Measurements from ENCODE around the gene CST9L. TPM values are rescaled to one million over a fixed set of nuclear protein-coding genes. Genes with fewer than 3 reads are reported as not detected.

Gene CST9L
- total RNA-seq (not detected), polyA plus RNA-seq (not detected), total RNA-seq (0 reads per million in 6 experiments)

GRCh38 chr20:23568320-23568970 lies at the start of gene CST9L:
Gene CST9L, minus strand, starts transcription at chr20:23568484. Its CDS starts 34 bp downstream, at chr20:23568450.
- Mint-ChIP-seq H3K36me3 (no peaks in the 10 kb centered on the region), H3K27me3 (peaks cover 1 to 23% (median 9%) of the 10 kb centered on the region in 5 donors), H3K4me1 (no peaks in the 10 kb centered on the region), H3K4me3 (no peak within 1 kb of the TSS), H3K9me3 (peaks cover 0 to 7% (median 0%) of the 10 kb centered on the region in 9 donors), H3K27ac (no peak within 1 kb of the TSS)
- POLR2A ChIA-PET = no interaction called here
- ATAC-seq = no peak
- peak in 1 of 10 donors; percentile 22 for DNase-seq

- Mint-ChIP-seq H3K4me3 (no peak overlapping the region), H3K27me3 (peaks cover 0 to 12% (median 5%) of the 10 kb centered on the region in 5 donors), H3K27ac (no peak overlapping the region), H3K36me3 (no peaks in the 10 kb centered on the region), H3K9me3 (peaks cover 0 to 2% (median 0%) of the 10 kb centered on the region in 9 donors), H3K4me1 (no peaks in the 10 kb centered on the region)
- POLR2A ChIA-PET = no interaction called here
- DNase-seq (no peak), ATAC-seq (no peak)
Observed at GRCh38 chr20:23614163-23614562, 45.9 kb upstream of the CST9L start.

- peaks cover 0 to 8% (median 4%) of the 10 kb centered on the region in 5 donors for H3K27me3 Mint-ChIP-seq
- H3K4me3 Mint-ChIP-seq = no peak overlapping the region
- no peaks in the 10 kb centered on the region for H3K4me1 Mint-ChIP-seq
- POLR2A ChIA-PET = no interaction called here
- peaks cover 0 to 2% (median 0%) of the 10 kb centered on the region in 9 donors for H3K9me3 Mint-ChIP-seq
- H3K27ac Mint-ChIP-seq = no peak overlapping the region
- DNase-seq = no peak
- H3K36me3 Mint-ChIP-seq = no peaks in the 10 kb centered on the region
- ATAC-seq = no peak
Observed at GRCh38 chr20:23613676-23614075, 45.4 kb upstream of the CST9L start.

- peaks cover 0 to 4% (median 1%) of the 10 kb centered on the region in 5 donors for H3K27me3 Mint-ChIP-seq
- H3K4me3 Mint-ChIP-seq = no peak overlapping the region
- POLR2A ChIA-PET = no interaction called here
- no peaks in the 10 kb centered on the region for H3K36me3 Mint-ChIP-seq
- DNase-seq (no peak), ATAC-seq (no peak)
- no peak overlapping the region for H3K27ac Mint-ChIP-seq
- peaks cover 0 to 2% (median 0%) of the 10 kb centered on the region in 9 donors for H3K9me3 Mint-ChIP-seq
- H3K4me1 Mint-ChIP-seq = no peaks in the 10 kb centered on the region
Observed at GRCh38 chr20:23612396-23612795, 44.1 kb upstream of the CST9L start.

GRCh38 chr20:23609486-23610109 lies 41.3 kb upstream of the CST9L start:
- POLR2A ChIA-PET = no interaction called here
- H3K9me3 Mint-ChIP-seq = no peaks in the 10 kb centered on the region
- no peaks in the 10 kb centered on the region for H3K36me3 Mint-ChIP-seq
- DNase-seq = no peak
- H3K4me3 Mint-ChIP-seq = no peak overlapping the region
- peaks cover 0 to 4% (median 0%) of the 10 kb centered on the region in 5 donors for H3K27me3 Mint-ChIP-seq
- peaks cover 0 to 5% (median 2%) of the 10 kb centered on the region in 4 donors for H3K4me1 Mint-ChIP-seq
- no peak for ATAC-seq
- no peak overlapping the region for H3K27ac Mint-ChIP-seq

- Mint-ChIP-seq H3K27me3 (peaks cover 0 to 12% (median 0%) of the 10 kb centered on the region in 5 donors), H3K9me3 (no peaks in the 10 kb centered on the region), H3K4me3 (no peak overlapping the region), H3K27ac (no peak overlapping the region), H3K36me3 (no peaks in the 10 kb centered on the region), H3K4me1 (peaks cover 0 to 5% (median 2%) of the 10 kb centered on the region in 4 donors)
- no peak for DNase-seq
- POLR2A ChIA-PET = no interaction called here
- no peak for ATAC-seq
Observed at GRCh38 chr20:23608251-23608846, 40.1 kb upstream of the CST9L start.

GRCh38 chr20:23607497-23608245 lies 39.4 kb upstream of the CST9L start:
- DNase-seq = no peak
- ATAC-seq = no peak
- no peaks in the 10 kb centered on the region for H3K36me3 Mint-ChIP-seq
- no peaks in the 10 kb centered on the region for H3K9me3 Mint-ChIP-seq
- H3K4me3 Mint-ChIP-seq = no peak overlapping the region
- POLR2A ChIA-PET = no interaction called here
- H3K27ac Mint-ChIP-seq = no peak overlapping the region
- H3K4me1 Mint-ChIP-seq = peaks cover 0 to 5% (median 2%) of the 10 kb centered on the region in 4 donors
- H3K27me3 Mint-ChIP-seq = peaks cover 0 to 12% (median 5%) of the 10 kb centered on the region in 5 donors

- ATAC-seq (peak; percentile 68 to 72), DNase-seq (peak; percentile 22 to 76 (median 50))
- H3K4me3 Mint-ChIP-seq = no peak overlapping the region
- POLR2A ChIA-PET = no interaction called here
- H3K4me1 Mint-ChIP-seq = peaks cover 0 to 5% (median 2%) of the 10 kb centered on the region in 4 donors
- H3K27ac Mint-ChIP-seq = peak overlapping the region in 1 of 10 donors; percentile 80
- H3K27me3 Mint-ChIP-seq = peaks cover 0 to 13% (median 9%) of the 10 kb centered on the region in 5 donors
- H3K9me3 Mint-ChIP-seq = no peaks in the 10 kb centered on the region
- H3K36me3 Mint-ChIP-seq = no peaks in the 10 kb centered on the region
Observed at GRCh38 chr20:23606652-23607049, 38.4 kb upstream of the CST9L start.

- POLR2A ChIA-PET = no interaction called here
- Mint-ChIP-seq H3K27ac (peak within 1 kb of the TSS in 2 of 10 donors; percentile 12 to 80), H3K36me3 (no peaks in the 10 kb centered on the region), H3K4me1 (peaks cover 0 to 5% (median 2%) of the 10 kb centered on the region in 4 donors), H3K9me3 (no peaks in the 10 kb centered on the region), H3K27me3 (peaks cover 0 to 13% (median 9%) of the 10 kb centered on the region in 5 donors), H3K4me3 (no peak within 1 kb of the TSS)
- DNase-seq = no peak
- no peak for ATAC-seq
Observed at GRCh38 chr20:23605867-23606651, 37.8 kb upstream of the CST9L start, which contains the start of gene CST9. Gene CST9, minus strand, starts transcription at chr20:23605917. Its CDS starts 53 bp downstream, at chr20:23605864.

GRCh38 chr20:23604306-23604705 lies 36.0 kb upstream of the CST9L start:
- Mint-ChIP-seq H3K36me3 (no peaks in the 10 kb centered on the region), H3K4me3 (no peak overlapping the region), H3K9me3 (no peaks in the 10 kb centered on the region), H3K27ac (peak overlapping the region in 1 of 10 donors; percentile 12), H3K4me1 (peaks cover 0 to 5% (median 2%) of the 10 kb centered on the region in 4 donors), H3K27me3 (peaks cover 0 to 13% (median 9%) of the 10 kb centered on the region in 5 donors)
- no peak for ATAC-seq
- DNase-seq = no peak
- POLR2A ChIA-PET = no interaction called here

- no peaks in the 10 kb centered on the region for H3K9me3 Mint-ChIP-seq
- DNase-seq (no peak), ATAC-seq (no peak)
- POLR2A ChIA-PET = no interaction called here
- peaks cover 0 to 13% (median 9%) of the 10 kb centered on the region in 5 donors for H3K27me3 Mint-ChIP-seq
- peaks cover 0 to 5% (median 2%) of the 10 kb centered on the region in 4 donors for H3K4me1 Mint-ChIP-seq
- no peak overlapping the region for H3K4me3 Mint-ChIP-seq
- no peak overlapping the region for H3K27ac Mint-ChIP-seq
- no peaks in the 10 kb centered on the region for H3K36me3 Mint-ChIP-seq
Observed at GRCh38 chr20:23603321-23603720, 35.0 kb upstream of the CST9L start.

- Mint-ChIP-seq H3K4me3 (no peak overlapping the region), H3K27me3 (peaks cover 0 to 13% (median 9%) of the 10 kb centered on the region in 5 donors), H3K9me3 (no peaks in the 10 kb centered on the region), H3K36me3 (no peaks in the 10 kb centered on the region), H3K4me1 (peaks cover 0 to 5% (median 2%) of the 10 kb centered on the region in 4 donors), H3K27ac (no peak overlapping the region)
- ATAC-seq (no peak), DNase-seq (no peak)
- POLR2A ChIA-PET = no interaction called here
Observed at GRCh38 chr20:23602699-23603098, 34.4 kb upstream of the CST9L start.

Data from naive thymus-derived CD8-positive, alpha-beta T cell (primary cell).